HG03469 (cell line): ENCODE measurements around the gene GTF3C1.
"Not testable (repeated sequence)": the region's sequence is repeated elsewhere in the genome, so short reads cannot be mapped to it uniquely, and the experiment has no call there.

Experiments
- ATAC-seq: cut with Tn5 transposase; IDR thresholded peaks from one replicate; pipeline ENCODE4 v1.9.1; 2021; ENCODE audit warnings: mild to moderate bottlenecking, moderate library complexity, moderate number of reproducible peaks; ENCODE audit not compliant: unreplicated experiment

Gene GTF3C1

DNA sequence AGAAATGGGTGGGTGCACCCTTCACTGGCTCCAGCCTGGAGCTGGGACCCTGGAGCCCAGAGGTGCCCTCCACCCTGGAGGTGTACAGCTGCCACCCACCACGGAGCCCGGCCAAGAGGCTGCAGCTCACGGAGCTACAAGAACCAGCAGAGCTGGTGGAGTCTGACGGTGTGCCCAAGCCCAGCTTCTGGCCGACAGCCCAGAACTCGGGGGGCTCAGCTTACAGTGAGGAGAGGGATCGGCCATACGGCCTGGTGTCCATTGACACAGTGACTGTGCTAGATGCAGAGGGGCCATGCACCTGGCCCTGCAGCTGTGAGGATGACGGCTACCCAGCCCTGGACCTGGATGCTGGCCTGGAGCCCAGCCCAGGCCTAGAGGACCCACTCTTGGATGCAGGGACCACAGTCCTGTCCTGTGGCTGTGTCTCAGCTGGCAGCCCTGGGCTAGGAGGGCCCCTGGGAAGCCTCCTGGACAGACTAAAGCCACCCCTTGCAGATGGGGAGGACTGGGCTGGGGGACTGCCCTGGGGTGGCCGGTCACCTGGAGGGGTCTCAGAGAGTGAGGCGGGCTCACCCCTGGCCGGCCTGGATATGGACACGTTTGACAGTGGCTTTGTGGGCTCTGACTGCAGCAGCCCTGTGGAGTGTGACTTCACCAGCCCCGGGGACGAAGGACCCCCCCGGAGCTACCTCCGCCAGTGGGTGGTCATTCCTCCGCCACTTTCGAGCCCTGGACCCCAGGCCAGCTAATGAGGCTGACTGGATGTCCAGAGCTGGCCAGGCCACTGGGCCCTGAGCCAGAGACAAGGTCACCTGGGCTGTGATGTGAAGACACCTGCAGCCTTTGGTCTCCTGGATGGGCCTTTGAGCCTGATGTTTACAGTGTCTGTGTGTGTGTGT lies 100.9 kb downstream of the GTF3C1 start:
- no peak for ATAC-seq

GRCh38 chr16:27447301-27447700 lies 102.4 kb downstream of the GTF3C1 start:
- no peak for ATAC-seq

- ATAC-seq, result no peak
Observed at GRCh38 chr16:27446721-27447120, 103.0 kb downstream of the GTF3C1 start.

- ATAC-seq, result no peak
Observed at GRCh38 chr16:27445502-27446175, 104.1 kb downstream of the GTF3C1 start.

- ATAC-seq, result no peak
Observed at GRCh38 chr16:27444470-27444869, 105.2 kb downstream of the GTF3C1 start.

- no peak for ATAC-seq
Observed at GRCh38 chr16:27444015-27444414, 105.7 kb downstream of the GTF3C1 start.

DNA sequence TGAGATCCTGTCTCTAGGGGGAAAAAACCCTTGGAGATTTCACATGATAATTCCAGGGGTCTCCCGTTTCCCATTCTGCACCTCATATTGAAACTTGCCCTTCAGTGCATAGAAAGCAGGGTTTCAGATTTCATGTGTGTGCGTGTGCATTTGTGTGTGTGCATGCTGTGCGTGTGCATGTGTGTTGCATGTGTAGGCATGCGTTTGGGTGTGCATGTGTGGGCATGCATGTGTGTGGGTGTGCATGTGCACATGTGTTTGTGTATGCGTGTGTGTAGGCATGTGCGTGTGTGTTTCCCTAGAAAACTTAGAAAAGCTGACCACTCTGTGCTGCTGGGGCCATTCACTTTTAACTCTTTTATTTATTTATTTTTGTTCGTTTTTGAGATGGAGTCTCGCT lies 107.7 kb downstream of the GTF3C1 start:
- no peak for ATAC-seq

DNA sequence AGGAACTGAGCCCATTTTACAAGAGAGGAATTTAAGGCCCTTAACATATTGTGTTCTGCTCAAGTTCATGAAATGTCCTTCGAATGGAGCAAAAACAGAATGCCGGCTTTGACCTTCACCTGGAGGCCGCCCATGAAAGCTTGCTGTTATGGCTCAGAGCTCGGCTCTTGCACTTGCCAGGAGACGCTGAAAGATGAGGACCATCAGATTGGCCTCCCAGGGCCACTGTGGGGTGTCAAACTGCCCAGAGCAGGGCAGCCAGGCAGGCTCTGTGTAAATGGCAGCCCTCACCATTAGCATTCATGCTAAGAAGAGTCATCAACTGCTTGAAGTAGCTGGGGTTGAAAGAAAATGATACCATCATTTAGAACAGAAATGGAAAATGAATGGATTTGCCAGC lies 108.4 kb downstream of the GTF3C1 start:
- ATAC-seq, result no peak

GRCh38 chr16:27439271-27440018 lies 110.3 kb downstream of the GTF3C1 start:
- ATAC-seq, result no peak

GRCh38 chr16:27437946-27438345 lies 111.8 kb downstream of the GTF3C1 start:
- ATAC-seq, result no peak

DNA sequence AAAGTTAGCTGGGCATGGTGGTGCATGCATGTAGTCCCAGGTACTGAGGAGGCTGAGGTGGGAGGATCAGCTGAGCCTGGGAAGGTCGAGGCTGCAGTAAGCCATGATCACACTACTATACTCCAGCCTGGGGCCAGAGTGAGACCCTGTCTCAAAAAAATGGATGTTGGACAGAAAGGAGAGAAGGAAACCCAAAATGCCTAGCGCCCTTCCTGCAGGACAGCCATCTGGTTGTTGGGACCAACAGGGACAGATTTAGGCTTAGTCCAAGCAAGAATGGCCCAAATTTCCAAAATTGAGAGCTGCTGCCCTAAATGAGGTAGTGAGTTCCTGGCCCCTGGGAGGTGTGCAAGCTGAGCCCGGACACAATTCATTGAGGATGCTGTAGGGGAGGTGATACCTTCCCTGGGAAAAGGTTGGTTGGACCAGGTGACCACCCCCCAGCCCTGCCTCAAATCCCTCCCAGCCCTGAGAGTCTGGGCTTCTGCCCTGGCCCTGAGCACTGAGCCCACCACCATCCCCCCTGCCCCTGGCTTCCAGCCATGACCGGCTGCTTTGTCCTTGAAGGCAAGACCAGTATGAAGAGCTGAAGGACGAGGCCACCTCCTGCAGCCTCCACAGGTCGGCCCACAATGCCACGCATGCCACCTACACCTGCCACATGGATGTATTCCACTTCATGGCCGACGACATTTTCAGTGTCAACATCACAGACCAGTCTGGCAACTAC lies 112.6 kb downstream of the GTF3C1 start:
- no peak for ATAC-seq

GRCh38 chr16:27436065-27436464 lies 113.6 kb downstream of the GTF3C1 start:
- ATAC-seq, result no peak

DNA sequence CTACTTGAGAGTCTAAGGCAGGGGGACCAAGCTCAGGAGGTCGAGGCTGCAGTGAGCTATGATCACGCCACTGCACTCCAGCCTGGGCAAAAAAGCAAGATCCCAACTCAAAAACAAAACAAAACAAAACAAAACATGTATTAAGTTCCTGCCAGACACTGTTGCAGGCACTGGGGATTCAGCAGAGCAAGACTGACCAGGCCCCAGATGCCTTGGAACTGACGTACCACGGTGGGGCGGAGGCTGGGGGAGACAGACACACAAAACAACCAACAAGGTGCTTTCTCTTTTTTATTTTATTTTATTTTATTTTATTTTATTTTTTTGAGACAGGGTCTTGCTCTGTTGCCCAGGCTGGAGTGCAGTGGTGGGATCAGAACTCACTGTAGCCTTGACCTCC lies 114.6 kb downstream of the GTF3C1 start:
- ATAC-seq, result not testable (repeated sequence)

GRCh38 chr16:27434141-27435051 lies 115.3 kb downstream of the GTF3C1 start:
- ATAC-seq, result no peak

DNA sequence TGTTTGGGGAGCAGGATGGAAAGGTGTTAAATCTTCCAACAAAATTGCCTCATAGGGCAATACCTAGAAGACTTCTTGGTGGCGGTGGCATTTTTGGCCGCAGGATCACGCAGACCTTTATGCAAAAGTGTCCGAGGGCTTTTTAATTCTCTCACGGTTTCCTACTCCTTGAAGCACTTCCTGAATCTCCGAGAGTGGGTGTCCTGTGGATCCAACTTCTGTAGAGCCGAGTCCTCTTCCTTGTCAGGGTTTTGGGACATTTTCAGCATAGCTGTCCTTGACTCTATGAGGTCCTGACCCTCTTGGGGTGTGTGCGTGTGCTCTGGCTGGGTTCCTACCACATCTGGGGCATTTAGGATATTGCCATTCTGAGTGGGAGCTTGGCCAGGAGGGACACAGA lies 116.1 kb downstream of the GTF3C1 start:
- ATAC-seq, result no peak

- not testable (repeated sequence) for ATAC-seq
Observed at GRCh38 chr16:27433191-27433590, 116.5 kb downstream of the GTF3C1 start.

DNA sequence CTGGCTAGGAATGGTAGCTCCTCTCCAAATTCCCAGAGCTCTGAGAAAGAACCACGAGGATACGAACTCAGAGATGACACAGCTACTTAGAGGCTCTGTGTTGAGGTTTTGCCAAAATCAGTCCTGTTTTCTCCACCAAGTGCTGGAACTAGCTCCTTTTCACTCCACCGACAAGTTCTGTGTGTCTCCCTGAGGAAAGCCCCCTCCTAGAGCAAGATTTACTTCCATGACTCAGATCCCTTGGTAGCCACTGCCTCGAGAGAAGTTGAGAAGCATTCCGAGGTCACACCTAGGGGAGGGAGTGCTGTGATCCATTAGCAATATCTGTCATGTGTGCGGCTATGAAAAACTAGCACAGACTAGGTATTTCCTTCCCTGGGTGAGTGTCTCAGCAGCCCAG lies 117.2 kb downstream of the GTF3C1 start:
- ATAC-seq, result no peak

GRCh38 chr16:27431773-27432532 lies 117.8 kb downstream of the GTF3C1 start:
- ATAC-seq, result no peak

GRCh38 chr16:27430923-27431484 lies 118.7 kb downstream of the GTF3C1 start:
- no peak for ATAC-seq
